A673 (cell line): ENCODE results near the gene FAM20A. TPM values are rescaled to one million over a fixed set of nuclear protein-coding genes. Genes with fewer than 3 reads are reported as not detected.

Experiments
- BruUV-seq: library from RNA; stranded (reverse); fragments of 400-500 nt; replicated peaks from 2 replicates; lab custom pipeline; 2021; lab: Mats Ljungman, UMichigan
- CTCF ChIA-PET: fragments of 300-600 bp; sonication (Branson Sonifier 250); formaldehyde crosslinking; loops from one replicate; lab custom pipeline; 2022; ENCODE audit warnings: antibody characterized with exemption; lab: Charles Lee
- POLR2A ChIA-PET: fragments of 300-600 bp; sonication (Branson Sonifier 250); formaldehyde crosslinking; loops from one replicate; lab custom pipeline; 2022; ENCODE audit warnings: antibody characterized with exemption; ENCODE audit not compliant: low non-redundant PET; lab: Charles Lee
- DNase-seq: peaks from one replicate; pipeline ENCODE4 v3.0.0-alpha.2; 2015; ENCODE audit warnings: low spot score
- H3K27ac ChIP-seq: fragments of 200-600 bp; sonication (generic); 2 replicates; pipeline ENCODE4 v1.5.1; 2016; ENCODE audit warnings: mixed run types, low read depth, mild to moderate bottlenecking, mixed read lengths, antibody characterized with exemption, low read length; ENCODE audit not compliant: poor library complexity, severe bottlenecking
- H3K27me3 ChIP-seq: fragments of 200-600 bp; sonication (generic); replicated peaks from 2 replicates; pipeline ENCODE4 v1.6.1; 2017; ENCODE audit warnings: mixed run types, low read depth, mild to moderate bottlenecking, mixed read lengths, antibody characterized with exemption, low read length; ENCODE audit not compliant: insufficient read depth, poor library complexity
- H3K36me3 ChIP-seq: fragments of 200-600 bp; sonication (generic); 2 replicates; pipeline ENCODE4 v1.6.1; 2016; ENCODE audit warnings: mixed run types, mild to moderate bottlenecking, mixed read lengths, antibody characterized with exemption, low read length; ENCODE audit not compliant: insufficient read depth, poor library complexity, severe bottlenecking
- H3K4me1 ChIP-seq: fragments of 200-600 bp; sonication (generic); 2 replicates; pipeline ENCODE4 v1.6.1; 2017; ENCODE audit warnings: mixed run types, mild to moderate bottlenecking, mixed read lengths, antibody characterized with exemption, low read length; ENCODE audit not compliant: insufficient read depth, poor library complexity, severe bottlenecking
- H3K4me3 ChIP-seq: fragments of 200-600 bp; sonication (generic); 2 replicates; pipeline ENCODE4 v1.5.1; 2016; ENCODE audit warnings: low read depth, mixed run types, mild to moderate bottlenecking, mixed read lengths, low read length; ENCODE audit not compliant: poor library complexity, severe bottlenecking
- H3K9me3 ChIP-seq: fragments of 200-600 bp; sonication (generic); 2 replicates; pipeline ENCODE4 v1.6.1; 2016; ENCODE audit warnings: mixed run types, low read depth, mild to moderate bottlenecking, mixed read lengths, antibody characterized with exemption, low read length; ENCODE audit not compliant: poor library complexity, severe bottlenecking
- EZH2 ChIP-seq: fragments of 200-600 bp; sonication (generic); IDR thresholded peaks from 2 replicates; pipeline ENCODE4 v1.6.1; 2017; ENCODE audit warnings: borderline replicate concordance, low read depth, mild to moderate bottlenecking, mixed read lengths, antibody characterized with exemption, low read length; ENCODE audit not compliant: poor library complexity, severe bottlenecking
- intact Hi-C: fragments of 100-400 bp; cut with micrococcal nuclease; formaldehyde crosslinking; loops from one replicate; pipeline ENCODE4 v1.10.0; 2022; ENCODE audit not compliant: unreplicated experiment
- total RNA-seq: library from RNA; stranded (reverse); gene quantifications from 2 replicates; pipeline ENCODE4 v1.2.3, GENCODE V29; 2021
- TF ChIP-seq, protein P1 (sequence below): fragments of 300-800, 200-600 bp; sonication (generic); conservative IDR thresholded peaks from 2 replicates; pipeline ENCODE4 v1.5.1; 2017; ENCODE audit warnings: low read depth, mild to moderate bottlenecking, antibody characterized with exemption, low read length, moderate library complexity, mixed read lengths

FAM20A gene
- total RNA-seq, 1 experiment from 2014 or later, result not detected

DNA sequence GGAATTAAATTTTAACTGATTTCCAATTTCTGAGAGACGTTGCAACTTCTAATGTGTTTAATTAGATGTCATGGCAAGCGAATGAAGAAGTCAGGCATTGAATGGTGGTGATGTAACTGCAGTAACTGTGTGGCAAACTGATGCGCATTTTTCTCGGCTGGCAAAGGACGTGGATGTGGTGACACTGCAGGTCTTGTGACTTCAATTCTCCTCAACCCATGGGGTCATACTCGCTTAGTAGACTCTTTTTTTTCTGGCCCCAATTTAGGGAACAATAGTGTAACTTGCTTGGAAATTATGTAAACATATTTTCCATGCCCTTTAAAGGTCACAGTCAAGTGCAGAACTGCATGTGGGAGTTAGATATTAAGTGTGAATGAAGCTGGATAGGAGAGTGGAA lies 1.9 kb upstream of the FAM20A start:
- no peak for DNase-seq
- ChIA-PET POLR2A (no interaction called here), CTCF (no interaction called here)
- intact Hi-C loops, result no loop called here
- TF ChIP-seq, protein P1, sequence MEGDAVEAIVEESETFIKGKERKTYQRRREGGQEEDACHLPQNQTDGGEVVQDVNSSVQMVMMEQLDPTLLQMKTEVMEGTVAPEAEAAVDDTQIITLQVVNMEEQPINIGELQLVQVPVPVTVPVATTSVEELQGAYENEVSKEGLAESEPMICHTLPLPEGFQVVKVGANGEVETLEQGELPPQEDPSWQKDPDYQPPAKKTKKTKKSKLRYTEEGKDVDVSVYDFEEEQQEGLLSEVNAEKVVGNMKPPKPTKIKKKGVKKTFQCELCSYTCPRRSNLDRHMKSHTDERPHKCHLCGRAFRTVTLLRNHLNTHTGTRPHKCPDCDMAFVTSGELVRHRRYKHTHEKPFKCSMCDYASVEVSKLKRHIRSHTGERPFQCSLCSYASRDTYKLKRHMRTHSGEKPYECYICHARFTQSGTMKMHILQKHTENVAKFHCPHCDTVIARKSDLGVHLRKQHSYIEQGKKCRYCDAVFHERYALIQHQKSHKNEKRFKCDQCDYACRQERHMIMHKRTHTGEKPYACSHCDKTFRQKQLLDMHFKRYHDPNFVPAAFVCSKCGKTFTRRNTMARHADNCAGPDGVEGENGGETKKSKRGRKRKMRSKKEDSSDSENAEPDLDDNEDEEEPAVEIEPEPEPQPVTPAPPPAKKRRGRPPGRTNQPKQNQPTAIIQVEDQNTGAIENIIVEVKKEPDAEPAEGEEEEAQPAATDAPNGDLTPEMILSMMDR, result no peak
- no peak for TF ChIP-seq EZH2
- peaks cover 4% of the 10 kb centered on the region for H3K9me3 ChIP-seq
- H3K4me1 ChIP-seq, result peaks cover 6% of the 10 kb centered on the region
- no peak overlapping the region for H3K4me3 ChIP-seq
- H3K27ac ChIP-seq, result no peak overlapping the region
- no peaks in the 10 kb centered on the region for H3K36me3 ChIP-seq
- H3K27me3 ChIP-seq, result peaks cover 56% of the 10 kb centered on the region
- BruUV-seq, result no TSS peak

DNA sequence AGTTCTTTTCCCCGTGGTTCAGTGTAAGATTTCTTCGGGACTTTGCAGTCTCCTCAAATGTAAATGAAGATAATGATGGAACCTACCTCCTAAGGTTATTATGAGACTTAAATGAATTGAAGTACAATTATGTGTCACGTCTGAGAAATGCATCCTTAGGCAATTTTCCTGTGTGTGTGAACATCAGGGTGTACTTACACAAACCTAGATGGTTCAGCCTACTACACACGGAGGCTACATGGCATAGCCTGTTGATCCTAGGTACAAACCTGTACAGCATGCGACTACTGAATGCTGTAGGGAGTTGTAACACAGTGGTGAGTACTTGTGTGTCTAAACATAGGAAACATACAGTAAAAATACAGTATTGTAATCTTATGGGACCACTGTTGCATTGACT lies 1.1 kb upstream of the FAM20A start:
- no peak for DNase-seq
- POLR2A ChIA-PET, result no interaction called here
- Histone ChIP-seq H3K4me1 (peaks cover 6% of the 10 kb centered on the region), H3K4me3 (no peak overlapping the region), H3K27me3 (peaks cover 56% of the 10 kb centered on the region), H3K36me3 (no peaks in the 10 kb centered on the region), H3K27ac (no peak overlapping the region), H3K9me3 (no peaks in the 10 kb centered on the region)
- intact Hi-C loops, result no loop called here
- BruUV-seq, result no TSS peak
- CTCF ChIA-PET, result no interaction called here
- no peak for TF ChIP-seq EZH2
- TF ChIP-seq, protein P1, result no peak

DNA sequence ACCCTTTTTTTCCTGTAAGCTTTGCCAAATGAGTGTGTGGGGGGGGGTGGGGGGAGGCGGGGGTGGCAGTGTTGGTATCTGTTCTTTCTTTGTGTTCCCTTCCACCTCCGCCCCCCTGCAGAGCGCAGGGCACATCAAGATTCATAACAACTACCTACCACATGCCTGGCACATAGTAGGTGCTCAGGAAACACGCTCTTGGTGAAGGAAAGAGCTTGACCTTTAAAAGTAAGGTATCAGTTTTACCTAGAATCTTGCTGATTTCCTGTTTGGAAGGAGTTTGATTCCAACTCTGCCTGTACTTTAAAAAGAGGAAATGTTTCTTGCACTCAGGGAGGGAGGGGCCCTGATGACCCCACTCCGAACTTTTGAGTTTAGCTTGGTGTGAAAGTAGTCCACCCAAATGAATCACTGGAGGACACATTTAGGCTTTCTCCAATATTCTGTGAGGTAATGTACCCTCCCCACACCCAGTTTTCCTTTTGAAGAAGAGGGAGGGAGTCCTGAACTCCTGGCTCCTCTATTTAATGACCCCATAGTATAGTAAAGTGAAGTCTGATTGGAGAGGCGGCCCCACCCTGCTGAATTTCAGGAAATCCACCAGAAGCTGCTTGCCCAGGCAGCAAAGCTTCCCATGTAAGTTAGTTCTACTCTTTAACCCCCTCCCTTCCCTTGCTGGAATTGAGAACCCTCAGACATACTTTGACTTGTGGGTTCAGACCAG lies 560 bp upstream of the FAM20A start:
- intact Hi-C loops, result no loop called here
- TF ChIP-seq, protein P1, result no peak
- TF ChIP-seq EZH2, result peak; percentile 8

More for the DNA sequence above, 560 bp upstream of the FAM20A start:
- Histone ChIP-seq H3K27ac (no peak overlapping the region), H3K4me3 (peak overlapping the region; percentile 35), H3K27me3 (peaks cover 56% of the 10 kb centered on the region), H3K9me3 (no peaks in the 10 kb centered on the region), H3K36me3 (no peaks in the 10 kb centered on the region), H3K4me1 (peaks cover 6% of the 10 kb centered on the region)
- no peak for DNase-seq
- BruUV-seq, result no TSS peak
- CTCF ChIA-PET, result no interaction called here
- POLR2A ChIA-PET, result no interaction called here
